Left colon (tissue), 2 donors: Measurements from ENCODE around the gene TIAM1. TPM values are rescaled to one million over a fixed set of nuclear protein-coding genes. Genes with fewer than 3 reads are reported as not detected.
"Not testable (repeated sequence)": the region's sequence is repeated elsewhere in the genome, so short reads cannot be mapped to it uniquely, and the experiment has no call there.

ENCODE experiments used
- ATAC-seq: fragments of 200-7000 bp; cut with Tn5 transposase; one replicate; pipeline ENCODE4 v1.9.1; 2020; ENCODE audit warnings: mild to moderate bottlenecking, moderate library complexity
- DNase-seq, 2 donors: peaks; one replicate each; pipeline ENCODE4 v3.0.0-alpha.2; 2020
- intact Hi-C, 2 donors: fragments of 100-400 bp; cut with DNase I in 1 of 2; cut with micrococcal nuclease in 1 of 2; formaldehyde crosslinking; loops; one replicate each; pipeline versions ENCODE4 v1.11.2 to v1.14.0; 2022; cut with DNase I, micrococcal nuclease
- total RNA-seq, 2 donors: library from RNA; stranded (reverse); fragmentation: NEBNext Ultra II Directional; extraction: Animal tissue kit (Norgen Biotek cat#: 25700); gene quantifications; one replicate each; pipeline ENCODE4 v1.2.1, GENCODE V29; 2021
- donor health status: DM: no; HTN: no; CAD: no.
- donor health status: DM: yes; HTN: yes; CAD: no.

Gene TIAM1
- total RNA-seq, 2 donors from 2014 or later = 6.4 to 6.9 TPM

DNA sequence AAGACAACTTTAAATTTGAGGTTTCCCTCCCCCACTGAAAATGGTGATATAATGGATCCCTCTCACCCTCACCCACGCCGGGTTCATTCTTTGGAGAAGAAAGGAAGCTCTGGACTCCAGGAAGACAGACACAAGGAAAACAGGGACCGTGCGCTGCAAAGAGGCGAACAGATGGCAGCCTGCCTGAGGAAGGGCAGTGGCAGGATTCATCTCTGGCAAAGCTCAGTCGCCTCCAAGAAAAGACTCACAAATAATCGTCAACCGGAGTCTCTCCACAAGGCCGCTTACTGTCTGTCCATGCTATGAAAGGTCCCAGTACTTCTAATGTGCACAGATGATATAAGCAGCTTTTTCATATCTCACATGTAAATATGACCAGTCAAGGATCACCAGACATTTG, 110.3 kb downstream of the TIAM1 start:
- no peak for ATAC-seq
- intact Hi-C loops = no loop called here
- no peak for DNase-seq

DNA sequence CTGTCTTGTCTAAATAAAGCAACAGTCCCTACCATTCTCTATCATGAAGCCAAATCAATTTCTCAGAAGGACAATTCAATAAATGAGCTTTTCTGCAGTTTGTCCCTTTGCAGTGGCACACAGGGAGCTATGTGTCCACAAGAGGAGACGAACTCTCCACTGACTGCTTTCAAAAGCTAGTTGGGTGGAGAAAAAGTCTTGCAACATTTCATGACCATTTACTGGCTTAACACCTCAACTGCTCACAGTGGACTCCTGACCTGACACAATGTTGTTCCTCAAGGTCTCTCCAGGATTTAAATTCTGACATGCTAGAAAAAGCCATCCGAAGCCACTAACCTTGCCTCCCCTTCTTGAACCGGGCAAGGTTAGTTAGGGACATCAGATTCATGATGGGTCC, 111.7 kb downstream of the TIAM1 start:
- intact Hi-C loops = no loop called here
- DNase-seq (no peak), ATAC-seq (no peak)

GRCh38 chr21:31230937-31231336, 113.1 kb downstream of the TIAM1 start:
- no peak for ATAC-seq
- intact Hi-C loops = no loop called here
- DNase-seq = no peak

- ATAC-seq, intact Hi-C loops, DNase-seq: not testable (repeated sequence)
Observed at GRCh38 chr21:31228723-31229122, 115.3 kb downstream of the TIAM1 start.

DNA sequence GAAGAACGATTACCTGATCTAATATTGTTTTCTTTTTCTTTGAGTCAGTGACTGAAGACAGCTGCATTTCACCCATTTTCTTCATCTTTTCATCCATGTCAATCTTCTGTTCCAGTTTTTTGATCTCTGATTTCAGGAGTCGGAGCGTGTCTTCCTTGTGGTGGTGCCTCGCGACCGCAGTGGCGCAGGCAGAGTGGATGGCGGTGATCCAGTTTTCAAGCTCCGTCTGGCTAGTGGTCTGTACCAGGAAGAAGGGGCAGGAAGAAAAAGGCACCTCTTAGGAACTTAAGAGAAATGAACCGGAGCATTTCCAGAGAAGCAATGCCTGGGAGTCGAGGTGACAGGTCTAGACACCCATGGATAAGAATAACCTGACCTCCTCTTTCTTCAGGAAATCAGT, 118.3 kb downstream of the TIAM1 start:
- intact Hi-C loops = no loop called here
- DNase-seq (no peak), ATAC-seq (no peak)

GRCh38 chr21:31222142-31222541, 121.9 kb downstream of the TIAM1 start:
- ATAC-seq (no peak), DNase-seq (no peak)
- intact Hi-C loops = no loop called here

- DNase-seq (no peak), ATAC-seq (no peak)
- intact Hi-C loops = no loop called here
Observed at GRCh38 chr21:31221043-31221442, 123.0 kb downstream of the TIAM1 start.

- ATAC-seq = no peak
- no peak for DNase-seq
- intact Hi-C loops = no loop called here
Observed at GRCh38 chr21:31220575-31220974, 123.5 kb downstream of the TIAM1 start.

DNA sequence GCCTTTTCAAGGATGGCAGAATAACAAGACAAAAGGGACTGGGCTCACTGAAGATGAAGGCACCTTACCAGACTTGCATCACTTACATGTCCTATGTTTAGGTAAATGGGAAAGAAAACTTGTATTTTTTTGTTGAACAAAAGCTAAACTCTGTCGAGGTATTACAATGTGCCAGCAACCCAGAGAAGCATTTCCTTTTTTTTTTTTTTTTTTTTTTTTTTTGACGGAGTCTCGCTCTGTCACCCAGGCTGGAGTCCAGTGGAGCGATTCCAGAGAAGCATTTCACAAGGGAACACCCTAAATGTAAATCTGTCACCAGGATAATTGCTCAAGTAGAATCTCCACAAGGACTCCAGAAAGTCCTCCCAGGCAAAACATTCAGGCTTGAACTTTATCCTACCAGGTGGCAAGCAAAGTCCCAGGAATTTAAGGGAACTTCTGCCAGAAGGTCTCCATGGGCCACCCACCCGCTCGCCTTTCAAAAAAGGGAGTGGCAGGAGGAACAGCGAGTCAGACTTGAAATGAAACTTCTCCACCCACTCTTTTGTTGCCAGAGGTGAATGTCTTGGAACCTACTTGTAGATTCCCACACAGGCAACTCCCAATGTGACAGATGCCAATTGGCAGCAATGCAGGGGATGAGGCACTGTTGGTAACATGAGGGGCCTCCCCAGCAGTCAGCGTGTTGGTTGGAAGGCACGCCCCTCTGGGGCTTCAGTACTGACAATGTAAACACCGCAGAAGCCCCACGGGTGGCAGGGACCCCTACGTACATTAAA, 125.0 kb downstream of the TIAM1 start:
- DNase-seq (peak; percentile 20 to 49), ATAC-seq (peak; percentile 89)
- intact Hi-C loops = no loop called here

- no peak for DNase-seq
- ATAC-seq = no peak
- intact Hi-C loops = no loop called here
Observed at GRCh38 chr21:31216206-31216605, 127.9 kb downstream of the TIAM1 start.

GRCh38 chr21:31213787-31214186, 130.3 kb downstream of the TIAM1 start:
- intact Hi-C loops = no loop called here
- no peak for DNase-seq
- ATAC-seq = no peak

DNA sequence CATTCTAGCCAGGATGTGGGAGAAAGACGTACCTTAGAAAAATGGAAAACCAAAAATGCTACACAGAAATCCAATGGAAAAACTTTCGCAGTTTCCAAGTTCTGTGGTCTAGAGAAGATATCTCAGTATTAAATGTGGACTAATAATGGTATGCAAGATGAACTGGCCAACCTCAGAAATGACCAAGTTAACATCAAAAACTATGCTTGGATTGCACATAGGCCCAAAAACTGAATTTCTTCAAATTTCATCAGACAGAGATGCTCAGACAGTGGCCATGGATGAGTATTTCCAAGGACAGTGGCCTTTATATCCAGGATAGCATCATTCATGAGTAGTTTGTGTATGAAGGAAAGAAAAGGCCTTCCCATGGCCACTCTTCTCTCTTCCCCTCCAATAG, 132.2 kb downstream of the TIAM1 start:
- no peak for ATAC-seq
- no peak for DNase-seq
- intact Hi-C loops = no loop called here

- ATAC-seq (no peak), DNase-seq (no peak)
- intact Hi-C loops = no loop called here
Observed at GRCh38 chr21:31205412-31205811, 138.6 kb downstream of the TIAM1 start.

- DNase-seq (no peak), ATAC-seq (no peak)
- intact Hi-C loops = no loop called here
Observed at GRCh38 chr21:31204801-31205200, 139.3 kb downstream of the TIAM1 start.

DNA sequence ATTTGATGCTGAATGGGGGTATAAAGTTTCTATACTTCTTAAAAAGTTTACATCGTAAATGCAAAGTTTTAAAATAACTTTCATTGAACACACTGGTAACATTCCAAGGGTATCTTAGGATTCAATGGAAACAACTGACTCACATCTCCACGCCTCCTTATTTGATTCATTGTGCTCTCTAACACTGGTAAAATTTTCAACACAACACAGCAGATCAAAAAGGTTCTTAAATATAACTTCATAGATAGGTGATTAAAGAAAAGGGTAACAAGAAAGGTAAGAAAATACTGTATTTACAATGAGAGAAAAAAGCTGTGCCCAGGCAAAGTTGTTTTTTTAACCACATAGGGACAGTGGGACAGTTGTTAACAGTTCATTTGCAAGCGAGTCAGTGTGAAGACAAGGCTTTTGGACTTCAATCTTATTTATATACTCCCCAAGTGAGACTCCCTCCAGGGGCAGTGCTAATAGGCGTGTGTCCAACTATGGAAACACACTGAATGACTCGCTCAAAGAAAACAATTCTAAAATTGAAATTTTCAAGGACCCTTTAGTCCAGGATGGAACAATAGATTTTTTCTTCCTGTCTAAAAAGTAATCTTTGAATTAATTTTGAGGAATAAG, 140.5 kb downstream of the TIAM1 start:
- DNase-seq (no peak), ATAC-seq (no peak)
- intact Hi-C loops = no loop called here

DNA sequence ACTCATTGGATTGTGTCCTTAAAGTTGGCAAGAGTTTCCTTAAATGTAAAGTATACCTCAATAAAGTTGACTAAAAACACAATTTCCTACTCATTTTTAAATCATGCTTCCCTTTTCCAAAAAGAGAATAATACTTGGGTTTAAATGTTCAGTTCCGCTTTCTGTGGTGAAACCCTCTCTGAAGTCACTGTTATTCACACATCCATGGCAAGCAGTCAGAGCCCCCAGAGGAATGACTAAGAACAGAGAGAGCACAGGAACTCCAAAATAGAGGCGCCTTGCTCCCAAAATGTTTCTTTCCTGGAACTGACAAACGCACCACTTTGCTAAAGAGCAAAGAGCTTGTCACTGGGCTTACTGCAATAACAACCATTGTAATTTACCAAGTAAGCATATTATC, 142.5 kb downstream of the TIAM1 start:
- intact Hi-C loops = no loop called here
- ATAC-seq (no peak), DNase-seq (no peak)

DNA sequence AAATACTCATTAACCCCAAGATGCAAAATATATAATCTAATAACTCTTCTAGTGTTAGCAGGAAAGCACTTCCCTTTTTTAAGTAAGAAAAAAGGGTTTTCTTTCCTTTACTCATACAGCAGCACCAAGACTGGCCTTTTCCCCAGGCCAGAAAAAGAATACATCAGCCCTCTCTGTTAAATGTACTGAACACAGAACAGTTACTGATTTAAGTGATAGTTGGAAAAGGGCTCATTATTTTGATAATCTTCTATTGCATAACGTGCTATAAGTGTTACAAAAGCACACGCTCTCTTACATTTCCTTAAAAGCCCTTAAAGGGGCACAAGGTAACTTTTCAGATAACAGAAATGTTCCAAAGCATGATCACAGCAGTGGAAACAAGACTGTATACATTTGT, 142.9 kb downstream of the TIAM1 start:
- intact Hi-C loops = no loop called here
- DNase-seq (no peak), ATAC-seq (no peak)

GRCh38 chr21:31198575-31198974, 145.5 kb downstream of the TIAM1 start:
- ATAC-seq = peak; percentile 67
- intact Hi-C loops = loop anchor here (5.0 to 10.0 kb wide), 2 partner anchors 384 to 386 kb away; no protein-coding TSS in a partner anchor
- DNase-seq = no peak

- ATAC-seq = no peak
- DNase-seq = no peak
- intact Hi-C loops = loop anchor here (5.0 to 10.0 kb wide), 2 partner anchors 386 to 388 kb away; no protein-coding TSS in a partner anchor
Observed at GRCh38 chr21:31196724-31197123, 147.3 kb downstream of the TIAM1 start.

DNA sequence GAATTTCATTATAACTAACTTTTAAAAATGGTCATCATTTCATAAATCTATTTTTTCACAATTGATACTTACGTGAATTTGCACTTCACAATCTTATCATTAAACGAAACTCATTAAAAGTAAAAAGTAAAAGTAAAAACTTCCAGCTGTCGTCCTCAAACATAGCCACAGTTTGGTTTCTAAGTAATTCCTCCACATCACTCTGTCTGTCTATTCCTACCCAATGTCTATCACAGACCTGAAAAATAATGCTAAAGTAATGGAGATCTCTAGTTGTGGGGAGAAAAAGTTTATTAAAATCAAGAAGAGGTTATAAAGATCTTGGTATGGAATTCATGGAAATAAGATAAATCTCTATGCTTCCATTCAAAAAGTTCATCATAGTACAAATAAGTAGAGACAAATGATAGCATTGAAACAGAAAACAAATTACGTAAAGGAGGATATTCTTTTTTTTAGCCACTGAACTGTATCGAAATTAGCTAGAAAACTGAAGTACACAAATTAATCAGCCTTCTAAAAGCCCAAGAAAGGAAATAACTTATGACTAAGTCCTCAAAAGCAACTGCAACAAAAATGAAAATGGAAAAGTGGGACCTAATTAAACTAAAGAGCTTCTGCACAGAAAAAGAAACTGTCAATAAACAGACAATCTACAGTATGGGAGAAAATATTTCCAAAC, 148.6 kb downstream of the TIAM1 start:
- intact Hi-C loops = loop anchor here (5.0 to 10.0 kb wide), 2 partner anchors 387 to 389 kb away; no protein-coding TSS in a partner anchor
- DNase-seq = no peak
- ATAC-seq = no peak
